ENCODE measurements around the gene GGA2.
"Not testable (repeated sequence)": the region's sequence is repeated elsewhere in the genome, so short reads cannot be mapped to it uniquely, and the experiment has no call there.

GRCh38 chr16:23462994-23463393, 47.3 kb downstream of the GGA2 start:
- not testable (repeated sequence) for TF ChIP-seq CTCF, POLR2A (IDR thresholded peaks at IDR 0.05)
